ENCODE data around the gene KCNK7.
A peak's percentile ranks its signal among the peaks of the same experiment; 100 is the strongest.

The KCNK7 gene

DNA sequence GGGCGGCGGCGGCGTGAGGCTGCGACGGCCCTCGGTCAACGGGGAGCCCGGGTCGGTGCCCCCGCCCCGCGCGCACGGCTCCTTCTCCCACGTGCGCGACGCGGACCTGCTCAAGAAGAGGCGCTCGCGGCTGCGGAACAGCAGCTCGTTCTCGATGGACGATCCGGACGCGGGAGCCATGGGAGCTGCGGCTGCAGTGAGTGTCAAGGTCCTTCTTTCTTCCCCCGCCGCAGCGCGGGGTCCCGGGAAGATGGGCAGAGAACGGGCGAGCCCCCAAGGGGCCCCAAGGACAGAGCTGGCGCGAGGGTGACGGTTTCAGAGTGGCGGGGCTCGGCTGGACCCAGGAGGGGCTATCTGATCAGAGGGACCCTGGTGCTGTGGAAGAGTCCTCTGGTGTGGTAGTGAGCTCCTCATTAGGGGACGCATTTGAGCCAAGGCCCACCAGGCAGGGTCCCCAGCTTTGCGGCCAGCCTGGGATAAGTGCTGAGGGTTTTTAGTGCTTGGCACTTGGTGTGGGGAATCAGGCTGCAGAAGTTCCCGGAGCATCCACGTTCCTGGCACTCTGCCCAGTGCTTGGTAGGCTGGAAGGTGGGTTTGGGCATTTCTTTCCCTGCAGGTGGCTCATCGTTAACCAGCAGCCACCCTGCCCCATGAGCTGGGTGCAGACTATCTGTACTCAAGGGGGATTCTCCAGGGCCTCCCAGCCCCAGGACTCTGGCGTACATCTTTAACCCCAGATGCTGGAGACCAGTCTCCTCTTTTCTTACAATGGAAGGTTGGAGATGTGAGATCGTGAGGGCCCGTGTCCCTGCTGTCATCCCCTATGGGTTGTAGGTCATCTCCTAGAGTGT is 10.0 kb downstream of the KCNK7 start:
- no peak for DNase-seq

DNA sequence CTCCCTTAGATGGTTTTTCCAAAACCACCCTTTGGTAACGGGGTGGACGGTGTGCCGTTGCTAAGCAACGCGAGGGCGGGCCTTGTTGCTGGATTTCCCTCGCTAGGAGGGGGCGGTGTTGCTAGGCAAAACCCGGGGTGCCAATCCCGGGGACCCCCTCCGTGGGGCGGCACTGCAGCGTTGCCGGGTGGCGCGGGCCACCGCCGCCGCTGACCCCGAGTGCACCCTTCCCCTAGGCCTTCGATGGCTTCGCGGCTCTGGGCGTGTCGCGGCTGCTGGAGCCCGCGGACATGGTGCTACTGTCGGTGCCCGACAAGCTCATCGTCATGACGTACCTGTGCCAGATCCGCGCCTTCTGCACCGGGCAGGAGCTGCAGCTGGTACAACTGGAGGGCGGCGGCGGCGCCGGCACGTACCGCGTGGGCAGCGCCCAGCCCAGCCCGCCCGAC is 10.9 kb downstream of the KCNK7 start:
- DNase-seq, result no peak

DNA sequence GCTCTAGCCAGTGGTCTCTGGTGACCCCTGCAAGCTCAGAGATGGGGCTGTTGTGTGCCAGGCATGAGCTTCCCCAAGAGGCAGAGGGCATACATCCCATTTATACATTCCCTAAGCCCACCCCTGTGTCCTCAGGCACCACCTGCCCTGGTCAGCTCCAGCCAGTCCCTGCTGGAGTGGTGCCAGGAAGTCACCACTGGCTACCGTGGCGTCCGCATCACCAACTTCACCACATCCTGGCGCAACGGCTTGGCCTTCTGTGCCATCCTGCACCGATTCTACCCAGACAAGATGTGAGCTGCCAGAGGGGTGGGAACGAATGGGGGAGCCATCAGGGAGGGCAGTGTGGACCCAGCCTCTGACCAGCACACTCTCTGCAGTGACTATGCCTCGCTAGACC is 11.5 kb downstream of the KCNK7 start:
- DNase-seq, result no peak

DNA sequence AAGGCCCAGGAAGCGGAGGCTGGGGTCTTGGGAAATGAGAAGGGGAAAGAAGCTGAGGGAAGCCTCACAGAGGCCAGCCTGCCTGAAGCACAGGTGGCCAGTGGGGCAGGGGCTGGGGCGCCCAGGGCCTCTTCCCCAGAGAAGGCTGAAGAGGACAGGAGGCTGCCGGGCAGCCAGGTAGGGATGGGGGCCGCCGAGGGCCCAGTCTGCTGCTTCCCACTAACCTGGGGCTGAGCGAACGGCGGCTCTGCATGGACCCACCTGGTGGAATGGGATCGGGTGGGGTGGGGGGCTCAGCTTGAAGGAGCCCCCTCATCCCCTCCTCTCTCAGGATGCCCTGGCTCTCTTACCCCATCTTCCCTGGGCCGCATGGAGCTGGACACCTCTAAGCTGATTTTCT is 12.0 kb downstream of the KCNK7 start:
- no peak for DNase-seq

DNA sequence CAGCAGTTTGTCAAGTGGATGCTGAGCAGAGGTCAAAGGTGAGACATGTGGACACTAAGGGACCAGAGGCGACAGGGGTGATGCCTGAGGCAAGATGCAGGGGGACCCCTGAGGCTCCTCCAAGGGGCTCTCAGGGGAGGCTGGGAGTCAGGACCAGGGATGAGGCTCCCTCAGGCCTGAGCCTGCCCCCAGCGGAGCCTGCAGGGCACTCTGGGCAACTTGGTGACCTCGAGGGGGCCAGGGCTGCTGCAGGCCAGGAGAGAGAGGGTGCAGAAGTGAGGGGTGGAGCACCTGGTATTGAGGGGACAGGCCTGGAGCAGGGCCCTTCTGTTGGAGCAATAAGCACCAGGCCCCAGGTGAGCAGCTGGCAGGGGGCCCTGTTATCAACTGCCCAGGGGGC is 13.7 kb downstream of the KCNK7 start:
- DNase-seq, result no peak

DNA sequence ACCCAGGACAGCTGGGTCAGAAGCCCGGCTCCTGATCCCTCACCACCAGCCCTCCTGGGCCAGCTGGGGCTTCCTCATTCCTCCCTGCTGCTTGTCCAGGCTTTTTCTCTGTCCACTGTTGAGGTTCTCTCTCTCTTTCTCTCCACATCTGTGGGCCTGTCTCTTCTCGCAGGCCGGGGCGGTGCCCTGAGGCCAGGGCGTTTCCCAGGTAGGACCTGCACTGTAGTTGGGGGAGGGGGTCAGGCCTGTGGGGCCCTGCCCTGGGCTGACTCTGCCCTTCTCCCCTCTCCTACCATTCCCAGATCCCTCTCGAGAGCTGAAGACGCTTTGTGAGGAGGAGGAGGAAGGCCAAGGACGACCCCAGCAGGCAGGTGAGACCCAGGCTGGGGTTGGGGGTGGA is 14.8 kb downstream of the KCNK7 start:
- DNase-seq, result no peak

DNA sequence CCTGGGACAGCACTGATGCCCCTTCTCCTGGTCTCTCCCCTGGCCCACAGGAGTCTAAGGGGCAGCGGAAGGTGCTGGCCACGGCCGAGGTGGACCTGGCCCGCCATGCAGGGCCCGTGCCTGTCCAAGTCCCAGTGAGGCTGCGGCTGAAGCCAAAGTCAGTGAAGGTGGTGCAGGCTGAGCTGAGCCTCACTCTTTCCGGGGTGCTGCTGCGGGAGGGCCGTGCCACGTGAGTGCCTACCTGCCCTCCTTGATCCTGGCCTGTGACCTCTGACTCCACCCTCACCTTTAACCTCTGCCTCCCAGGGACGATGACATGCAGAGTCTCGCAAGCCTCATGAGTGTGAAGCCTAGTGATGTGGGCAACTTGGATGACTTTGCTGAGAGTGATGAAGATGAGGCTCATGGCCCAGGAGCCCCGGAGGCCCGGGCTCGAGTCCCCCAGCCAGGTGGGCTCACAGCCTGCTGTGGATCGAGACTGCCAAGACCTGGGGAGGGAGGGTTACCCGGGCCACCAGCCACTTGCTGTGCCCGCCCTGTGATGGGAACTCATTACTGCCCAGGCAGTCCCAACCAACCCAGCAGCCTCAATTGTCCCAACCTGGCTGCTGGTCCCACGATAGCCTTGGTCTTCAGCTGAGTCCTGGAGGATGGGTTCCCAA is 15.4 kb downstream of the KCNK7 start:
- DNase-seq, result no peak

DNA sequence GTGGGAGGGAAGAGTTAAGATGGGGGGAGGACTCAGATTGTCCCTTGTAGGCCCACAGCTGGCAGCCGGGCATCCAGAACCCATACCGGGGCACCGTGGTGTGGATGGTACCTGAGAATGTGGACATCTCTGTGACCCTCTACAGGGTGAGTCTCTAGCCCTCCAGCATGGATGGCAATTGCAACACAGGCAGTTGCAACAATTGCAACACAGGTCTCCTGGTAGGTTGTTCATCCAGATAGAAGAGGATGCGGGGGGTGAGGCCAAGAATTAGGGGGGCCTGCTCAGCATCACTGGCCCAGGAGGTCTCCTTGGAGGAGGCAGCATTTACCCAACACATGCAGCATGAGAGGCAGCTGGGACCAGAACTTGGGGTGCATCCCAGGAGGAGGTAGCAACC is 16.3 kb downstream of the KCNK7 start:
- no peak for DNase-seq

DNA sequence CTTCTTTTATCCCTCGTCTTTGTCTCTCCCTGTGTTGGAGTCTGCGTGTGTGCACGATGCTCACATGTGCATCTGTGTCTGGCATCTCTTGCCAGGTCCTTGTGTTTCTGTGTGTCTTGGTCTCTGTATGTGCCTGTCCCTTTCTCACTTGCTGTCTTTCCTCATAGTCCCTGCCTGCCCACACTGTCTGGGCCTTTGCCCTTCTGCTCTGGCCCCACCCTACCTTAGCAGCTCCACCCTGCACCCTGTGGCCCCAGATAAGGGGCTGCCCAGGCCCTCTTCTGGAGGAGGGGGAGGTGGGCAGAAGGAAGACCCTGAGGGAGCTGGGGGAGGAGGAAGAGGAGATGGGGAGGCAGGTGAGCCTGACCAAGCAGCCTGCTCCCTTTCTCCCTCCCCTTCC is 16.9 kb downstream of the KCNK7 start:
- no peak for DNase-seq

DNA sequence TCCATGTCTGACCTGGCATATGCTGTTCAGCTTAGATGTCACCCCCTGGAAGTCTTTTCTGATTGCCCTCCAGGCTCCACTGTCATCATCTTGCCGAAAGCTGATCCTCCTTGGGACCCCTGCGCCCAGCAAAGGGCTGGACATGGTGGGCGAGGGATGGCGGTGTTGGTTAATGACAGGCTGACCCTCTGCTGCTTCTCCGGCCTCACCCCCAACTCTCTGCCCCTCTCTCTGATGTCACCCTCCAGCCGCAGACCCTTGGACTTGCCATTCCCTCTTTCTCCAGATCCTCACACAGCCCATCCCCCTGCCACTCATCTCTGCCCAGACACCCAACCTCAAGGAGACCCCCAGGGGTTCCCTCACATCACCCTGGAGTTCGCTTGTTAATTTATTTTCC is 17.5 kb downstream of the KCNK7 start:
- no peak for DNase-seq

DNA sequence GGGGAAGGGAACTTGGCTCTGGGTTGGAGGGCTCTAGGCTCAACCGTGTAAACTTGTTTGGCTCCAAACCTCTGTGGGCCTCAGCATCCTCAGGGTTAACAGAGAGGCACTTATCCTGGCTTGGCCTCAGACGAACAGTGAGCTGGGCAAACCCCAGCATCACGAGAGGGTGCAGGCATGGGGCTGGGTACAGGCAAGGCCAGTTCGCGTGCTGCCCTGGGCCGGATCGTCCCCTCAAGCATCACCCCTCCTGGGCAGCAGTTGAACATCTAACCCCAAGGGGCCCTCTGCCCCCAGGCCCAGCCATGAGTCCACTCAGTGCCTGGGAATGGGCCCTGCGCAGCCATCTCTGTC is 17.9 kb downstream of the KCNK7 start:
- DNase-seq, result no peak

DNA sequence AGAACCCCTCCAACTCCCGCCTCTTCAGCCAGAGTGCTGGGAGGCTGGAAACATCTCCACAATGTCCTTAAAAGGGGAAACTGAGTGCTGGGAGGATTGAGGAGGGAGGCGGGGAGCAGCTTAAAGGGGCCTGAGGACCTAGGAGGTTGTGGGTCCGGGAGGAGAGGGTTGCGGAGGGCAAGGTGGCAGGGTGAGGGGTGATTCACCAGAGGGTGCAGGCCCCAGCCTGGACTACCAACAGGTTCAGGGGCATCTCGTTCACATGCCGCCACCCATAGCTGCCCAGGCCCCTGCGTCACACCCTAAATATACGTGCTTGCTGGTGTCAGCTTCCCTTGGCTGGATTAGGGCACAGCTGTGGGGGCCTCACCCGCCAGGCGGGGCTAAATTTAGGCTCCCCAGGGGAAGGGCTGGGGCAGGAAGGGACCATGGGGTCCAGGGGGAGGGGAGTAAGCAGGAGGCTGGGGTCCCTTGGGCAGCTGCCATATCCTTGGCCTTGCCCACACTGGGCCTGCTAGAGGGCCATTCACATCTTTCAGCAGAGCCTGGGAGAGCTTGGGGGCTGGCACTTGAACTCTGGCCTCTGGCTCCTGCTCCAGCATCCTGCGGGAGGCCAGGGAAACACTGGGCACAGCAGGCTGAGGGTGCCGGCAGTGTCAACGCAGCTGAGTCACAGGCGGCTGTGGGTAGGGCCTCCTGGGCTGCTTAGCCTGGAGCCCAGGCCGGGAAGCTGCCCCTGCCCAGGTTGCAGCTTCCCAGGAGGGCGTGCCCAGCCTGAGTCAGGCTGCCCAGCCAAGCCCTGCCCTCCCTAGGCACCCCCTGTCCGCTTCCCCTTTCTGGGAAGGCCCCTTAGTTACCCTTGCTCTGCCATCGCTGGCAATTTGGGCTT is 18.5 kb downstream of the KCNK7 start:
- DNase-seq, result peak; percentile 16

DNA sequence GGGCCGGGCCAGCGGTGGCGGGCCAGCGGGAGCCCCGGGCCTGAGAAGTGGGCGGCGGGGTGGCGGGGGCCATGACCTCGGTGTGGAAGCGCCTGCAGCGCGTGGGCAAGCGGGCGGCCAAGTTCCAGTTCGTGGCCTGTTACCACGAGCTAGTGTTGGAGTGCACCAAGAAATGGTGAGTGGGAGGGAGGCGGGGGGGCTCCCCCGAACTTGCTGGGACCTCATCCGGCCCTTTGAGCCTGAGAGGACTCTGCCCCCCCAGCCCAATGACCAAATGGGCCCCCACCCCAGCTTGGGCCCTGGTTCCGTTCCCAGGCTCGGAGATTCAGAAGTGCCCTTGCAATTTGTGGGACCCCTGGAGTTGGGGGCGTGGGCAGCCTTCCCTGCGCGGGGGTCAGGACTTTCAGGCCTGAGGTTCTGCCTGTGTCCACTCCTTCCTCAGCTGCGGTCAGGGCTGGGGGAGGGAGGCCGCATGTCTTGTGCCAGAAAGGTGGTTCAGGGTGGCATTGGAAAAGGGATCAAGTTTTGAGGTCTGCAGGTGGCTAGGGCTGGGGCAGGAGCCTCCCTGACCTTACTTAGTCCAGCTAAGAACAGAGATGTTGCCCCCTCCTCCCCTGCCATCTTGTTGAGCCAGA is 19.3 kb downstream of the KCNK7 start:
- no peak for DNase-seq

DNA sequence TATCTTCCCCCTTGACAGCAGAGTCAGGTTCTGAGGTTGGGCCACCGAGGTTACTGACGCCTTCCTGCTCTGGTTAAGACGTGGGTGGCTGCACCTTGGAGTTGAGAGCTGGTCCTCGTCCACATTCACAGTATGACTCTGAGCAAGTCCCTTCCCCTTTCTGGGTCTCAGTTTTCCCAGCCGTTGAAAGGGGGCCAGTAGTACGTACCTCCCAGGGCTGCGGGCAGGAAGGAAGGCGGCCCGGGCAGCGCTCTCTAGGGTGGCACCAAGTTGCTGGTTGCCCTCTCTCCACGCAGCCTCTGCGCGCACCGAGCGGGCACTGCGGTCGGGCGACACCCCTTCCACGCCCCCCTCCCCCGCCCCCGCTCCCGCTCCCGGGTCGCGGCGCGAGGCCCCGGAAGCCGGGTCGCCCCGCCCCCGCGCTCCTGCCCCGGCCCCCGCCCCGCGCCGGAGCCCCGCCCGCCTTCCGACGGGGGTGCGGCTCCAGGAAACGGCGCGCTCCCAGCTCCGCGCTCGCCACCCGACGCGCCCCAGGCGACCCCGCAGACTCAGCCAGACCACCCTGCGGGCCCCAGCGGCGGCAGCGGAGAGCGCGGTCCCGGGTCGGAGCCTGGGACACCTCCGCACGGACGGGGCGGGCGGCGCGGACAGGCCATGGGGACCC is 19.9 kb downstream of the KCNK7 start, which contains the start of gene EHBP1L1:
Gene EHBP1L1 (plus strand): TSS at position 486 of the 664 bp plus-strand sequence. CDS start 250 bp downstream, outside the sequence.
- peak; percentile 62 for DNase-seq

DNA sequence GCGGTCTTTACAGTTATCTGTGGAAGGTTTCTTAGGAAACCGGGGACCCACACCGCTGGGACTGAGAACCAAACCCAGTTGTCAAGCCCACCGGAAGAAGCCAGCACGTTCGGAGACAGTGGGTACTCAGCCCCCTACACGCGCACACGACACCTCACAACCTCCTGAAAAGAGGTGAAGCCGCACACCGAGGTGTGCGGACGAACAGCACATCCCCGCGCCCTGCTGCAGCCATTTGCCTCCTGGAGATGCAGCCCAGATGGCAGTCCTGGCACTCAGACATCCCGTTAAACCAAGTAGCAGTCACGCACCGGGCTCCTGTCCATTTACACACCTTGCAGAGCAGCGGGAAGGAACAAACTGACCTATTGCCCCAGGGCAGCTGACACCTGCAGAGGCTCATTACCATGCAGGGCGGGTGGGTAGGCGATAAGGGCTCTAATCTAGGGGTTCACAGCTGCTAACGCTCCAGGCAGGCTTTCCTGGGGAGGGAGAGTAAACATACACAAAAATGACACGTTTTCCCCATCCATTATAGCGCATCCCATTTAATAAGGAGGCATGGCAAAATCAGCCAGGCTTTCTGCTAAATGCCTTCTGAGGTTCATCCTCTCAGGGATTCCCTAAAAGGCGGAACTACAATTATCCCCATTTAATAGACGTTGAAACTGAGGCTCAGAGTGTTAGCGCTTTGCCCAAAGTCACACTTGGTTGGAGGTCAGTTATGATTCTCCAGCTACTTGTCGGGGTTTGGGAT is 20.6 kb downstream of the KCNK7 start:
- DNase-seq, result no peak

DNA sequence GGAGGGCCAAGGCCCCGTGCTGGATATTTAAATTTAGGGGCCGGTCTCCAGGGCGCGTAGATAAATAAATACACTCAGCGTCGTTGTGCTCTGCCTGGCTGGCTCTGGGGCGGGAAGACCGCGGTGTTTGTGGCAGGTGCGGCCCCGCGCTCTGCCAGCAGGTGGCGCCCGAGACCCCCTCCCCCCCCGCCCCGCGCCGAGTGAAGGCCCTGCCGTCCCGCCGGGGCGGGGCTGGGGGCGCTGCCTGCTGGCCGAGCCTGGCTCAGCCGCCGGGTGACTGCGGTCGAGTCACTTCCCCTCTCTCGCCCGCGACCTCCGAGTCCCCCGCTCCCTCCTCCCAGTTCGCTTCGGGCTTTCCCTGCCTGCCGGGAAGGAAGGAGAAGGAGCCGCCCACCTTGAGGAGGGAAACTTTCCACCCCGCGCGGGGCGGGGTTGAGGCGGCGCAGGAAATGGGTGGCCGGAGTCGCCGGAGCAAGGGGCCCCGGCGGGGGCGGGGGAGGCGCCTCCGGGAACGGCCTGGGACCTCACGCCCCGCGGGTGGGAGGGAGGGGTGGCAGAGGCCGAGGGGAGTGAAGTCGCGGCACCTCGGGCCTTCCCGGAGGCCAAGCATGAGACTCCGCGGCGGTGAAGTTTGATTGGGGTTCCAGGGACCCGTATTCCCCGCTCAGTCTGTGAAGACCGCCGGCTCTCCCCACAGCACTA is 21.3 kb downstream of the KCNK7 start:
- DNase-seq, result peak; percentile 96

DNA sequence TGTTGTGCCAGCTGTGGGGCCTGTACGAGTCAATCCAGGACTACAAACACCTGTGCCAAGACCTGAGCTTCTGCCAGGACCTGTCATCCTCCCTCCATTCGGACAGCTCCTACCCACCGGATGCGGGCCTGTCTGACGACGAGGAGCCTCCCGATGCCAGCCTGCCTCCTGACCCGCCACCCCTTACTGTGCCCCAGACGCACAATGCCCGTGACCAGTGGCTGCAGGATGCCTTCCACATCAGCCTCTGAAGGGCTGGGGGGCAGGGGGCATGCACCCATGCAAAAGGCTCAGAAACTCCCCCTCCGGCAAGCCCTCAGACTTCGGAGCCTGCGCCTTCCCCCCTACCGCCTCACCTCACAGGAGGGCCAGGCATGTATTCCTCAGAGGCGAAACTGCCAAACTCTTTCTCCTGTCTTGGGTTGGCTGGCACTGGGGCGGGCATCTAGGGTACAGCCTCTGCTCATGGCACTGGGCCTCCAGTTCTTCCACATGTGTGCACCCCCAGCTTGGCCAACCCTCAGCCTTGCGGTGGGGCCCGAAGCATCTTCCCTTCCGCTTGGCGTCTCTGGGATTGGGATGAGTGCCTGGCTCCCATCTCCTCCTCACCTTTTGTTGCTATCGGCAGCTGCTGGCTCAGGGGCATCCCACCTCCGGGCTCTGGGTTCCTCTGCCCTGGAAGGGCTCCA is 22.1 kb downstream of the KCNK7 start:
- no peak for DNase-seq

DNA sequence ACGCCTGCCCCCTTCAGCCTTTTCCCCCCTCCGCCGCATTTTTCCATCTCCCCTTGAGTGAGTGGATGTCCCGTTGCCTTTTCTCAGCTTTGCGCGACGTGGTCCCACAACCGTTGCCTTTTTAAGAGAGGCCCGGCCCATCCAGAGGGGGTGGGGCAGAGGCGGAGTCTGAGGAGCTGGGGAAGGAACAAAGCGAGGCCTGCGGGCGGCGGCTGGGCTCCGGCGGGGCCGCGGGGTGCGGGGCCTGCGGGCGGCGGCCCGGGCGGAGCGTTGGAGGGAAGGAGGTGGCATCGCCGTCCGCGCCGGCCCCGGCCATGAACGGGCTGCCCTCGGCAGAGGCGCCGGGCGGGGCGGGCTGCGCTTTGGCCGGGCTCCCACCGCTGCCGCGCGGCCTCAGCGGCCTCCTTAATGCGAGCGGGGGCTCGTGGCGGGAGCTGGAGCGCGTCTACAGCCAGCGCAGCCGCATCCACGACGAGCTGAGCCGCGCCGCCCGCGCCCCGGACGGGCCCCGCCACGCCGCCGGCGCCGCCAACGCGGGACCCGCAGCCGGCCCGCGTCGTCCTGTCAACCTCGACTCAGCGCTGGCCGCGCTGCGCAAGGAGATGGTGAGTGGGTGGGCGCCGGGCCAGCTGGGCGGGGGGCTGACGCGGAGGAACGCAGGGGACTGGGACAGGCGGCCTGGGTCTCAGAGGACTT is 23.1 kb downstream of the KCNK7 start, which contains the start of gene FAM89B:
Gene FAM89B (plus strand): TSS at position 183 of the 696 bp plus-strand sequence. CDS start 132 bp downstream, at position 315.
- DNase-seq, result peak; percentile 62

DNA sequence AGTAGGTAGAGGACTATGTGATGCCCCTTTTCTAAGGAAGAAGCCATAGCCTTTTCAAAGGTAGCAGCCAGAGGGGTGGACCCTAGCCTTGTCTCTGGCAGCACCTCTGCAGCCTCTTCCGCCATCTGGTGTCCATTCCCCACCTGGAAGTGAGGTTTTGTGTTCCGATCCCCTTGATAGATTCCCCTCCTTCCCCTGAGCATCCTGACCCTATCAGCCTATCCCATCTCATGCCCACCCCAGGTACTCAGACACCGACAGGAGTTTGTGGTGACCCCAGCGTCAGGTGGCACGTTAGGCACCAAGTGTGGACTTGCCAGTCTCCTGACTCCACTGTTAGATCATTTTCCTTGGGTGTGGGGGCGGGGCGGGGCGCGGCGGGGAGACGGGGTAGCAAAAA is 23.7 kb downstream of the KCNK7 start:
- no peak for DNase-seq
